Activated CD8-positive, alpha-beta memory T cell treated with anti-CD3 and anti-CD28 coated beads for 36 hours (primary cell): ENCODE data around the gene RPS18. TPM values are rescaled to one million over a fixed set of nuclear protein-coding genes. Genes with fewer than 3 reads are reported as not detected.

Source experiments
- CTCF ChIA-PET: fragments of 350-600 bp; sonication (Branson Sonifier 250); formaldehyde crosslinking; loops from one replicate; lab custom pipeline; 2021; ENCODE audit warnings: antibody characterized with exemption; lab: Charles Lee
- POLR2A ChIA-PET: fragments of 350-600 bp; sonication (Branson Sonifier 250); formaldehyde crosslinking; loops from one replicate; lab custom pipeline; 2021; ENCODE audit warnings: antibody characterized with exemption; lab: Charles Lee
- total RNA-seq, 2 experiments: library from RNA; stranded (reverse); gene quantifications; one replicate each; pipeline ENCODE4 v1.2.3, GENCODE V29; 2021

The RPS18 gene
- total RNA-seq, 2 experiments from 2014 or later: 3,727 to 3,736 TPM

GRCh38 chr6:33316603-33317418 lies 44.9 kb downstream of the RPS18 start:
- CTCF ChIA-PET: interaction anchor here (0.7 to 2.0 kb wide), 4 partner anchors 18 to 102 kb away, joined by 3 to 6 read pairs (median 3); partner anchors contain the start of genes B3GALT4, CUTA and RGL2
- POLR2A ChIA-PET: interaction anchor here (0.6 to 2.0 kb wide), 4 partner anchors 40 to 345 kb away, joined by 3 to 7 read pairs (median 4); partner anchors contain the start of genes B3GALT4 and ZBTB9

- ChIA-PET CTCF (interaction anchor here (1.0 to 2.0 kb wide), 4 partner anchors 18 to 101 kb away, joined by 3 to 6 read pairs (median 4); partner anchors contain the start of genes B3GALT4 and RGL2), POLR2A (interaction anchor here (0.6 to 2.0 kb wide), 6 partner anchors 40 to 346 kb away, joined by 3 to 7 read pairs (median 6); partner anchors contain the start of genes B3GALT4, RPS18, VPS52 and ZBTB9)
Measured at GRCh38 chr6:33317419-33317668, 45.5 kb downstream of the RPS18 start.

GRCh38 chr6:33317669-33318425 lies 46.0 kb downstream of the RPS18 start, which contains the start of gene ZBTB22:
Gene ZBTB22 (minus strand): TSS chr6:33317744. CDS start chr6:33316916, 828 bp downstream.
- CTCF ChIA-PET: interaction anchor here (0.5 to 1.4 kb wide), 6 partner anchors 17 to 1666 kb away, joined by 3 to 4 read pairs (median 3); partner anchors contain the start of gene RGL2
- POLR2A ChIA-PET: interaction anchor here (0.6 to 2.0 kb wide), 14 partner anchors 19 to 1628 kb away, joined by 3 to 20 read pairs (median 6); partner anchors contain the start of genes B3GALT4, RGL2, RPS18 and VPS52

GRCh38 chr6:33318426-33319073 lies 46.7 kb downstream of the RPS18 start:
- ChIA-PET CTCF (interaction anchor here (0.5 to 1.4 kb wide), 6 partner anchors 18 to 1667 kb away, joined by 3 to 4 read pairs (median 3); partner anchors contain the start of gene RGL2), POLR2A (interaction anchor here (0.6 to 2.0 kb wide), 11 partner anchors 19 to 1628 kb away, joined by 3 to 20 read pairs (median 6); partner anchors contain the start of genes B3GALT4, RGL2, RPS18 and VPS52)

GRCh38 chr6:33319939-33320314 lies 48.1 kb downstream of the RPS18 start:
- CTCF ChIA-PET: interaction anchor here (0.9 kb wide), 1 partner anchor 24 kb away, joined by 3 read pairs; no protein-coding TSS in a partner anchor
- POLR2A ChIA-PET: no interaction called here

GRCh38 chr6:33320315-33321181 lies 48.7 kb downstream of the RPS18 start:
- POLR2A ChIA-PET: interaction anchor here (1.0 to 1.3 kb wide), 2 partner anchors 49 to 349 kb away, joined by 3 read pairs; partner anchors contain the start of genes RPS18 and VPS52
- CTCF ChIA-PET: interaction anchor here (0.9 kb wide), 1 partner anchor 23 kb away, joined by 3 read pairs; no protein-coding TSS in a partner anchor

GRCh38 chr6:33321227-33321626 lies 49.4 kb downstream of the RPS18 start:
- ChIA-PET CTCF (no interaction called here), POLR2A (interaction anchor here (1.0 to 1.3 kb wide), 2 partner anchors 50 to 350 kb away, joined by 3 read pairs; partner anchors contain the start of genes RPS18 and VPS52)

- ChIA-PET POLR2A (interaction anchor here (0.5 to 0.6 kb wide), 2 partner anchors 17 to 1201 kb away, joined by 8 to 17 read pairs; no protein-coding TSS in a partner anchor), CTCF (interaction anchor here (0.7 to 0.9 kb wide), 2 partner anchors 11 to 95 kb away, joined by 3 read pairs; no protein-coding TSS in a partner anchor)
Measured at GRCh38 chr6:33323623-33323948, 51.7 kb downstream of the RPS18 start.

- POLR2A ChIA-PET: no interaction called here
- CTCF ChIA-PET: interaction anchor here (0.7 to 0.9 kb wide), 4 partner anchors 12 to 1517 kb away, joined by 3 to 7 read pairs (median 4); partner anchors contain the start of gene LSM2
Measured at GRCh38 chr6:33324125-33324524, 52.2 kb downstream of the RPS18 start.

Other genes starting within 250 kb of the RPS18 start
- 10 to 100 TPM; 43.5 to 46.9 TPM for gene HLA-DPA1, start 198.4 kb upstream of the RPS18 start, total RNA-seq
- 10 to 100 TPM; 10.4 to 10.9 TPM for gene HLA-DPB1, start 196.1 kb upstream of the RPS18 start, total RNA-seq
- gene COL11A2, start 79.6 kb upstream of the RPS18 start, total RNA-seq: 1 to 10 TPM; 1.1 TPM
- gene RXRB, start 71.4 kb upstream of the RPS18 start, total RNA-seq: 10 to 100 TPM; 43.8 to 44.2 TPM
- gene SLC39A7, start 71.2 kb upstream of the RPS18 start, total RNA-seq: 10 to 100 TPM; 60.1 to 62.4 TPM
- gene HSD17B8, start 67.4 kb upstream of the RPS18 start, total RNA-seq: 10 to 100 TPM; 20.6 to 25.4 TPM
- 10 to 100 TPM; 36.4 to 38.8 TPM for gene RING1, start 63.6 kb upstream of the RPS18 start, total RNA-seq
- gene VPS52, start 199 bp upstream of the RPS18 start, total RNA-seq: 10 to 100 TPM; 45.3 to 48.0 TPM
- 1 to 10 TPM; 2.6 to 3.2 TPM for gene B3GALT4, start 5.0 kb downstream of the RPS18 start, total RNA-seq
- 100 to 1,000 TPM; 106 to 118 TPM for gene WDR46, start 17.2 kb downstream of the RPS18 start, total RNA-seq
- gene PFDN6, start 17.5 kb downstream of the RPS18 start, total RNA-seq: 100 to 1,000 TPM; 118 to 120 TPM
- gene RGL2, start 26.9 kb downstream of the RPS18 start, total RNA-seq: 10 to 100 TPM; 22.2 to 23.2 TPM
- gene TAPBP, start 42.0 kb downstream of the RPS18 start, total RNA-seq: 100 to 1,000 TPM; 184 to 189 TPM
- 1 to 10 TPM; 6.2 to 7.1 TPM for gene ZBTB22, start 45.7 kb downstream of the RPS18 start, total RNA-seq
- gene DAXX, start 50.9 kb downstream of the RPS18 start, total RNA-seq: 10 to 100 TPM; 87.5 to 96.3 TPM
- 10 to 100 TPM; 58.6 to 63.9 TPM for gene KIFC1, start 119.7 kb downstream of the RPS18 start, total RNA-seq
- gene PHF1, start 138.9 kb downstream of the RPS18 start, total RNA-seq: 10 to 100 TPM; 25.5 to 27.3 TPM
- 100 to 1,000 TPM; 138 to 144 TPM for gene CUTA, start 146.0 kb downstream of the RPS18 start, total RNA-seq
- 10 to 100 TPM; 23.8 to 24.9 TPM for gene SYNGAP1, start 148.0 kb downstream of the RPS18 start, total RNA-seq
- gene ZBTB9, start 182.5 kb downstream of the RPS18 start, total RNA-seq: 10 to 100 TPM; 14.2 to 15.1 TPM